ENCODE data around the gene CSPG5. TPM values are rescaled to one million over a fixed set of nuclear protein-coding genes. Genes with fewer than 3 reads are reported as not detected.

Gene CSPG5, protein sequence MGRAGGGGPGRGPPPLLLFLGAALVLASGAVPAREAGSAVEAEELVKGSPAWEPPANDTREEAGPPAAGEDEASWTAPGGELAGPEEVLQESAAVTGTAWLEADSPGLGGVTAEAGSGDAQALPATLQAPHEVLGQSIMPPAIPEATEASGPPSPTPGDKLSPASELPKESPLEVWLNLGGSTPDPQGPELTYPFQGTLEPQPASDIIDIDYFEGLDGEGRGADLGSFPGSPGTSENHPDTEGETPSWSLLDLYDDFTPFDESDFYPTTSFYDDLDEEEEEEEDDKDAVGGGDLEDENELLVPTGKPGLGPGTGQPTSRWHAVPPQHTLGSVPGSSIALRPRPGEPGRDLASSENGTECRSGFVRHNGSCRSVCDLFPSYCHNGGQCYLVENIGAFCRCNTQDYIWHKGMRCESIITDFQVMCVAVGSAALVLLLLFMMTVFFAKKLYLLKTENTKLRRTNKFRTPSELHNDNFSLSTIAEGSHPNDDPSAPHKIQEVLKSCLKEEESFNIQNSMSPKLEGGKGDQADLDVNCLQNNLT
- 1 to 10 TPM in 1 of 5 donors, under 1 TPM in 2, not detected in 2; under 0.01 to 3.8 (median 0.73) TPM for total RNA-seq
- polyA plus RNA-seq: under 1 TPM in 2 of 3 donors, not detected in 1; 0.19 to 0.35 TPM
- long read RNA-seq, donor 1: 0 reads
- long read RNA-seq, donor 2: 0 reads
- long read RNA-seq, donor 3: 0 reads
- long read RNA-seq, donor 4: 0 reads
- long read RNA-seq, donor 5: 0 reads
- long read RNA-seq, donor 6: 0 reads
- long read RNA-seq, donor 7: 0 reads
- long read RNA-seq, donor 8, full-length matches to known transcripts: 1 of 1 reads
- long read RNA-seq, donor 8, partial matches to known transcripts: 0 of 1 reads
- long read RNA-seq, donor 8, other reads (novel, unspliced or antisense): 0 of 1 reads
- long read RNA-seq, donor 9, partial matches to known transcripts: 0 of 2 reads
- long read RNA-seq, donor 9, other reads (novel, unspliced or antisense): 0 of 2 reads
- long read RNA-seq, donor 10: 0 reads

DNA sequence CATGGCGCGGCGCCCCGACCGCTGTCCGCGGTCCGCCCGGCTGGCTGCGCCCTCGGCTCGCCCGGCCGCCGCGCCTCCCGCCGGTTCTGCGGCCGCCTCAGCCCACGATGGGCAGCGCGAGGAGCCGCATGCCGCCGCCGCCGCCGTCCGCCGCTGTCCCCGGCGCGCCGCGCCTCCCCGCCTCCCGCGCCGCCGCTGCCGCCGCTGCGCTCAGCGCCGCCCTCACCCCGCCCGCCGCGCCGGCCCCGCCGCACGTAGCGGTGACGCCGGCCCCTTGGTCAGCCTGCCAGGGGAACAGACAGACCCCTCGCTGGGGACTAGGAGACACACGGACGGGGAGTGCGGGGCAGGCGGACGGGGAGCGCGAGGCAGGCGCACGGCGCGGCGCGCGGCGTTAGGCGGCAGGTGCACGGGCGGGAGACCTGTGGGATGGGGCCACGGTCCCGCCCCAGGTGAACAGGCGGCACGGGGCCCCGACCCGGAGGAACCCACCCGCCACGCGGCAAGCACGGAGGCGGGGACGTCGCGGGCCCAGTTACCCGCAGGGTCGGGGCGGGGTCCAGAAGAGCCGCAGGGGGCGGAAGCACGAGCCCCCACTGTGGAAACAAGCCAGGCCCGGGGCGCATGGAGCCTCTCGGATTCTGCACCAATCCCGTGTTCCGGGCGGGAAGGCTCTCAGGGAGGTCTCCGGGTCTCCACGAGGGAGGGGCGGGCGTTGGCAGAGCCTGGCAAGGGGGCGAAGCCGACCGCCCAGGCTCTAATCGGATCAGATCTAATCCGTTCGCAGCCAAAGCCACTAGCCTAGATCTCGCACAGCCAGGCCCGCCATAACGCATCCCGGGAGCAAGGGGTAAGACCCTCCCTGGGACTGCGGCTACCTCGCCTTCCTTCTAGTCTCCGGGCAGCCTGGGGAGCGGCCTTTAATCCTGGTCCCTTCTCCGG lies at the start of gene CSPG5:
TSS of gene CSPG5 (minus strand) at position 175 of the 942 bp plus-strand sequence. CDS start at position 3, 172 bp downstream.
- H3K27me3 ChIP-seq: peaks cover 0 to 40% (median 29%) of the 10 kb centered on the region in 3 donors
- 3 to 8% (median 5%) methylated on average over 27 to 121 of the region's 121 CpGs for WGBS, 5 donors
- no peaks in the 10 kb centered on the region for H3K9me3 ChIP-seq
- no peak for TF ChIP-seq EP300 (IDR thresholded peaks at IDR 0.05)
- no peak for TF ChIP-seq POLR2AphosphoS5 (IDR thresholded peaks at IDR 0.05)
- TF ChIP-seq POLR2A (IDR thresholded peaks at IDR 0.05): no peak
- TF ChIP-seq, protein P1, sequence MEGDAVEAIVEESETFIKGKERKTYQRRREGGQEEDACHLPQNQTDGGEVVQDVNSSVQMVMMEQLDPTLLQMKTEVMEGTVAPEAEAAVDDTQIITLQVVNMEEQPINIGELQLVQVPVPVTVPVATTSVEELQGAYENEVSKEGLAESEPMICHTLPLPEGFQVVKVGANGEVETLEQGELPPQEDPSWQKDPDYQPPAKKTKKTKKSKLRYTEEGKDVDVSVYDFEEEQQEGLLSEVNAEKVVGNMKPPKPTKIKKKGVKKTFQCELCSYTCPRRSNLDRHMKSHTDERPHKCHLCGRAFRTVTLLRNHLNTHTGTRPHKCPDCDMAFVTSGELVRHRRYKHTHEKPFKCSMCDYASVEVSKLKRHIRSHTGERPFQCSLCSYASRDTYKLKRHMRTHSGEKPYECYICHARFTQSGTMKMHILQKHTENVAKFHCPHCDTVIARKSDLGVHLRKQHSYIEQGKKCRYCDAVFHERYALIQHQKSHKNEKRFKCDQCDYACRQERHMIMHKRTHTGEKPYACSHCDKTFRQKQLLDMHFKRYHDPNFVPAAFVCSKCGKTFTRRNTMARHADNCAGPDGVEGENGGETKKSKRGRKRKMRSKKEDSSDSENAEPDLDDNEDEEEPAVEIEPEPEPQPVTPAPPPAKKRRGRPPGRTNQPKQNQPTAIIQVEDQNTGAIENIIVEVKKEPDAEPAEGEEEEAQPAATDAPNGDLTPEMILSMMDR (IDR thresholded peaks at IDR 0.05): no peak
- peaks cover 14 to 17% (median 17%) of the 10 kb centered on the region in 4 donors for H3K4me1 ChIP-seq
- peak in 1 of 2 donors; percentile 72 for DNase-seq
- H3K36me3 ChIP-seq: no peaks in the 10 kb centered on the region
- peak within 1 kb of the TSS in 2 of 5 donors; percentile 7 to 42 for H3K27ac ChIP-seq
- intact Hi-C loops (cut with DNase I; ENCODE audit: low total_unique reads): no loop called here
- peak within 1 kb of the TSS; percentile 64 to 94 (median 72) for H3K4me3 ChIP-seq

DNA sequence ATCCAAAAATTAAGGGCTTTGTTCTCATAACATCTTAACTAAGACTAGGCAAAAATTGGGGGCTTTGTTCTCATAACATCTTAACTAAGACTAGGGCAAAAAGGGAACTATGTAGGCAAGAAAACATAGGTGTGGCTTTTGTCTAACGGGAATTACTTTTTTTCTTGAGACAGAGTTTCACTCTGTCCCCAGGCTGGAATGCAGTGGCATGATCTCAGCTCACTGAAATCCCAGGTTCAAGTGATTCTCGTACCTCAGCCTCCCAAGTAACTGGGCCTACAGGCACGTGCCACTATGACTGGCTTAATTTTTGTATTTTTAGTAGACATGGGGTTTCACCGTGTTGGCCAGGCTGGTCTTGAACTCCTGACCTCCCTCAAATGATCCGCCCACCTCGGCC lies 49.8 kb upstream of the CSPG5 start:
- no peak for DNase-seq
- H3K27ac ChIP-seq: no peak overlapping the region
- H3K4me1 ChIP-seq: no peaks in the 10 kb centered on the region
- intact Hi-C loops (cut with DNase I; ENCODE audit: low total_unique reads): loop anchor here (5.0 kb wide), 1 partner anchor 54 kb away; no protein-coding TSS in a partner anchor
- H3K4me3 ChIP-seq: no peak overlapping the region
- peaks cover 20 to 96% (median 86%) of the 10 kb centered on the region in 4 donors for H3K36me3 ChIP-seq
- H3K9me3 ChIP-seq: no peaks in the 10 kb centered on the region
- no peak for TF ChIP-seq POLR2AphosphoS5 (IDR thresholded peaks at IDR 0.05)
- TF ChIP-seq, protein P1 (IDR thresholded peaks at IDR 0.05): no peak
- no peak for TF ChIP-seq POLR2A (IDR thresholded peaks at IDR 0.05)
- TF ChIP-seq EP300 (IDR thresholded peaks at IDR 0.05): no peak
- H3K27me3 ChIP-seq: no peaks in the 10 kb centered on the region
- WGBS, 5 donors: 89 to 97% (median 91%) methylated on average over 6 of the region's 6 CpGs

DNA sequence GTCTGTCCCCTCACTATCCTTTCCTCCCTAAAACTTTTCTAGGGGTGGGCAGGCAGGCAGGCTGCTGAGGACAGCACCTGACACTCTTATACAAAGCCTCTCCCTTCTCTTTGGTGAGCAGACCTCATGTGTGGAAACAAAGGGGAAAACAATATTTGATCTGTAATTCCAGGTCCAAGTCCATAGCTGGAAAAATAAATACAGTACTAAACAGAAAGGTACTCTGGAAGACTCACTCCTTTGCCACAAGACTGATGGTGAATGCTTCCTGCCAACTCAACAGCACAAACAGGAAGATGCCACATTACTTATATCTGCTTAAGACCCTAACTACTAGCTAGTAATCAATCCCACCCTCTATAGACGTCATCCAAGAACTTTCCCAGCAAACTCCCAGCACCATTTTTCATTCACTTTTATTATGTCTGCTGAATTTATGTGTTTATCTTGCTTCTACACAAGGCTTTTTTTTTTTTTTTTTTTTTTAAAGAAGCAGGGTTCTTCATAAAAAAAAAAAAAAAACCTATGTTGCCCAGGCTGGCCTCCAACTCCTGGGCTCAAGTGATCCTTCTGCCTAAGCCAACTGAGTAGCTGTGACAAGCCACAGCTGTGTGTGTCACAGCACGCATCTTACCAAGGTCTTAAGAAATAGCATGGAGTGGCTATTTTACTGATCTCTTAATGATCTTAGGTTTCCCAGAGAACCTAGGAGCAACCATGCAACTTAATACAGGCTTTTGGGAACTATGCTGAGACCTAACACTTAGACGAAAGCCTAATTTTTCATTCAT lies 44.2 kb upstream of the CSPG5 start:
- Histone ChIP-seq H3K9me3 (no peaks in the 10 kb centered on the region), H3K4me3 (no peak overlapping the region), H3K27me3 (no peaks in the 10 kb centered on the region), H3K27ac (no peak overlapping the region), H3K36me3 (peaks cover 13 to 91% (median 82%) of the 10 kb centered on the region in 4 donors), H3K4me1 (peaks cover 0 to 4% (median 2%) of the 10 kb centered on the region in 4 donors)
- no peak for DNase-seq
- TF ChIP-seq POLR2A (IDR thresholded peaks at IDR 0.05): no peak
- no peak for TF ChIP-seq POLR2AphosphoS5 (IDR thresholded peaks at IDR 0.05)
- TF ChIP-seq, protein P1 (IDR thresholded peaks at IDR 0.05): no peak
- TF ChIP-seq EP300 (IDR thresholded peaks at IDR 0.05): no peak
- intact Hi-C loops (cut with DNase I; ENCODE audit: low total_unique reads): no loop called here
- 69 to 82% (median 79%) methylated on average over 3 of the region's 3 CpGs for WGBS, 5 donors
